K562 (cell line): ENCODE measurements around the gene ZFPM1. TPM values are rescaled to one million over a fixed set of nuclear protein-coding genes. Genes with fewer than 3 reads are reported as not detected.

ENCODE experiments used
- ATAC-seq: fragments of 200-7000 bp; cut with Tn5 transposase; 3 replicates; pipeline ENCODE4 v1.9.1; 2020; ENCODE audit warnings: moderate library complexity
- BruUV-seq: library from RNA; stranded (reverse); fragments of 400-500 nt; replicated peaks from 2 replicates; lab custom pipeline; 2021; lab: Mats Ljungman, UMichigan
- CTCF ChIA-PET: fragments of 300-600 bp; formaldehyde crosslinking; extraction: SDS; loops from one replicate; lab custom pipeline; 2021; ENCODE audit warnings: low intra/inter-chr PET ratio; lab: Yijun Ruan, JAX
- POLR2A ChIA-PET: fragments of 300-600, 350-650 bp; sonication (Branson Sonifier 250); formaldehyde crosslinking; extraction: SDS; loops from one replicate; lab custom pipeline; 2021; ENCODE audit warnings: antibody characterized with exemption, inconsistent platforms; lab: Yijun Ruan, JAX
- DNase-seq, 4 experiments: peaks; one replicate each; pipeline versions ENCODE4 v3.0.0 to v3.0.0-alpha.2; 2011 to 2018; ENCODE audit warnings: low spot score in 3 of 4, mixed read lengths in 3 of 4; ENCODE audit errors: extremely low read depth in 1 of 4
- FAIRE-seq: peaks from 2 replicates; lab custom pipeline; 2011; peaks lifted over from hg19 to GRCh38; lab: Jason Lieb, UNC
- H2AFZ ChIP-seq: 2 replicates; pipeline ENCODE4 v1.6.0; 2011; ENCODE audit warnings: low read depth, low read length, control low read depth, inconsistent platforms
- H3K27ac ChIP-seq: fragments of 200-600 bp; 3 replicates; pipeline ENCODE4 v1.8.0; 2011; ENCODE audit warnings: low read depth, mild to moderate bottlenecking, control low read depth, inconsistent platforms, low read length, moderate library complexity, mixed read lengths; ENCODE audit errors: extremely low read depth
- H3K27me3 ChIP-seq, 2 experiments: fragments of 300-600 bp in 1 of 2; 2 replicates in 1 of 2; 3 replicates in 1 of 2; pipeline versions ENCODE4 v1.6.0 to v1.8.0; 2011; ENCODE audit warnings: inconsistent platforms in 2 of 2, low read length in 2 of 2, mild to moderate bottlenecking in 1 of 2, mixed read lengths in 1 of 2, moderate library complexity in 1 of 2; ENCODE audit not compliant: control insufficient read depth in 2 of 2, insufficient read depth in 2 of 2
- H3K36me3 ChIP-seq: fragments of 300-600 bp; 3 replicates; pipeline ENCODE4 v1.8.0; 2011; ENCODE audit warnings: mild to moderate bottlenecking, low read length, inconsistent platforms; ENCODE audit not compliant: control insufficient read depth, insufficient read depth
- H3K4me1 ChIP-seq, 2 experiments: fragments of 200-600 bp in 1 of 2; replicated peaks in 1 of 2; 2 replicates in 1 of 2; 3 replicates in 1 of 2; pipeline versions ENCODE4 v1.5.1 to v1.8.0; 2011; ENCODE audit warnings: inconsistent platforms in 2 of 2, low read length in 2 of 2, mild to moderate bottlenecking in 1 of 2, mixed read lengths in 1 of 2, moderate library complexity in 1 of 2; ENCODE audit not compliant: control insufficient read depth in 2 of 2, insufficient read depth in 2 of 2
- H3K4me2 ChIP-seq: 2 replicates; pipeline ENCODE4 v1.6.1; 2011; ENCODE audit warnings: low read length, control low read depth, inconsistent platforms, mixed read lengths; ENCODE audit not compliant: insufficient read depth
- H3K4me3 ChIP-seq: fragments of 200-600 bp; sonication (generic), shearing (Covaris generic); 2 replicates; pipeline ENCODE4 v1.5.1; 2016; ENCODE audit warnings: control low read depth, inconsistent platforms
- H3K79me2 ChIP-seq: fragments of 200-600 bp; 3 replicates; pipeline ENCODE4 v1.8.0; 2011; ENCODE audit warnings: low read length, inconsistent platforms; ENCODE audit not compliant: control insufficient read depth, insufficient read depth
- H3K9ac ChIP-seq, 2 experiments: 2 replicates each; pipeline versions ENCODE4 v1.6.0 to v1.6.1; 2011; ENCODE audit warnings: low read depth in 2 of 2, low read length in 2 of 2, control low read depth in 1 of 2, inconsistent platforms in 1 of 2, mild to moderate bottlenecking in 1 of 2, mixed read lengths in 1 of 2; ENCODE audit not compliant: insufficient read depth in 1 of 2
- H3K9me1 ChIP-seq: one replicate; pipeline ENCODE4 v1.6.0; 2011; ENCODE audit warnings: inconsistent platforms, mild to moderate bottlenecking, low read length, moderate library complexity; ENCODE audit not compliant: control insufficient read depth, insufficient read depth
- H3K9me3 ChIP-seq: replicated peaks from 2 replicates; pipeline ENCODE4 v1.5.1; 2011; ENCODE audit warnings: low read depth, low read length, inconsistent platforms; ENCODE audit not compliant: control insufficient read depth, insufficient read depth
- H4K20me1 ChIP-seq: replicated peaks from 2 replicates; pipeline ENCODE4 v1.6.1; 2011; ENCODE audit warnings: low read length, inconsistent platforms, mixed read lengths; ENCODE audit not compliant: control insufficient read depth, insufficient read depth
- RAD21 ChIP-seq, 2 experiments: fragments of 250-450 bp in 1 of 2; fragments of 450-650 bp in 1 of 2; sonication (Bioruptor Pico) in 1 of 2; formaldehyde crosslinking in 1 of 2; IDR thresholded peaks in 1 of 2; conservative IDR thresholded peaks in 1 of 2; 2 replicates each; pipeline versions ENCODE4 v1.4.0 to v1.8.0; 2020 to 2022; ENCODE audit warnings: mild to moderate bottlenecking in 2 of 2, moderate library complexity in 1 of 2
- WGBS: fragments of 100-300 bp; shearing (Covaris generic); methylation state at CpG from one replicate; pipeline ENCODE4 v1.1.6; 2016; ENCODE audit warnings: low coverage, mixed read lengths; ENCODE audit not compliant: insufficient coverage; ENCODE audit errors: missing lambda C conversion rate; 5-methylcytosine and 5-hydroxymethylcytosine counted together
- in situ Hi-C: fragments of 300-500 bp; cut with MboI; formaldehyde crosslinking; loops from 4 replicates; pipeline ENCODE4 v1.15.0; 2018; ENCODE audit warnings: inconsistent platforms, mixed read lengths
- intact Hi-C: fragments of 100-400 bp; cut with micrococcal nuclease; formaldehyde crosslinking; loops from 2 replicates; pipeline ENCODE4 v1.14.2; 2022
- polyA plus RNA-seq, 8 experiments: library from polyadenylated mRNA; depleted of rRNA in 4 of 8; stranded (reverse) in 5 of 8; unstranded in 3 of 8; fragments of >200 nt; fragmentation: Nextera tagmentation in 2 of 8; fragmentation: Illumina TruSeq in 1 of 8; extraction: Ambion mirVana in 2 of 8; extraction: Trizol in 1 of 8; gene quantifications; 2 replicates each; pipeline versions ENCODE4 v1.2.1 to v1.2.3, GENCODE V29; 2011 to 2014; ENCODE audit warnings: inconsistent platforms in 1 of 8, missing spikeins in 1 of 8
- total RNA-seq, 7 experiments: library from RNA; depleted of rRNA in 6 of 7; stranded (reverse); fragments of >200 nt in 6 of 7; fragmentation: Illumina TruSeq in 2 of 7; extraction: Trizol in 2 of 7; gene quantifications; 2 replicates each; pipeline versions ENCODE4 v1.2.1 to v1.2.3, GENCODE V29; 2011 to 2021; ENCODE audit warnings: low replicate concordance in 1 of 7
- TF ChIP-seq, protein P1 (sequence below): fragments of 200-600 bp; sonication (generic); IDR thresholded peaks from one replicate; pipeline ENCODE4 v1.6.1; 2012; ENCODE audit warnings: mild to moderate bottlenecking, low read depth, low read length, inconsistent platforms
- TF ChIP-seq, protein P2 (sequence below), 3 experiments: IDR thresholded peaks in 2 of 3; conservative IDR thresholded peaks in 1 of 3; 2 replicates each; pipeline ENCODE4 v1.5.1; 2011 to 2012; ENCODE audit warnings: low read length in 3 of 3, mild to moderate bottlenecking in 3 of 3, control low read depth in 2 of 3, improper control_type of control experiment in 1 of 3, inconsistent platforms in 1 of 3, low read depth in 1 of 3, mixed read lengths in 1 of 3, moderate library complexity in 1 of 3; ENCODE audit not compliant: insufficient read depth in 2 of 3
- TF ChIP-seq, protein P3 (sequence below): sonication (generic); formaldehyde crosslinking; IDR thresholded peaks from 2 replicates; pipeline ENCODE4 v1.8.1; 2023; ENCODE audit warnings: mild to moderate bottlenecking, missing genetic modification reagents

ZFPM1 gene
- total and polyA plus RNA-seq, 9 of the 15 experiments (the other 6 are each of a cell fraction or from before 2014, with no cell fraction given), result 0.03 to 35.9 (median 1.4) TPM

DNA sequence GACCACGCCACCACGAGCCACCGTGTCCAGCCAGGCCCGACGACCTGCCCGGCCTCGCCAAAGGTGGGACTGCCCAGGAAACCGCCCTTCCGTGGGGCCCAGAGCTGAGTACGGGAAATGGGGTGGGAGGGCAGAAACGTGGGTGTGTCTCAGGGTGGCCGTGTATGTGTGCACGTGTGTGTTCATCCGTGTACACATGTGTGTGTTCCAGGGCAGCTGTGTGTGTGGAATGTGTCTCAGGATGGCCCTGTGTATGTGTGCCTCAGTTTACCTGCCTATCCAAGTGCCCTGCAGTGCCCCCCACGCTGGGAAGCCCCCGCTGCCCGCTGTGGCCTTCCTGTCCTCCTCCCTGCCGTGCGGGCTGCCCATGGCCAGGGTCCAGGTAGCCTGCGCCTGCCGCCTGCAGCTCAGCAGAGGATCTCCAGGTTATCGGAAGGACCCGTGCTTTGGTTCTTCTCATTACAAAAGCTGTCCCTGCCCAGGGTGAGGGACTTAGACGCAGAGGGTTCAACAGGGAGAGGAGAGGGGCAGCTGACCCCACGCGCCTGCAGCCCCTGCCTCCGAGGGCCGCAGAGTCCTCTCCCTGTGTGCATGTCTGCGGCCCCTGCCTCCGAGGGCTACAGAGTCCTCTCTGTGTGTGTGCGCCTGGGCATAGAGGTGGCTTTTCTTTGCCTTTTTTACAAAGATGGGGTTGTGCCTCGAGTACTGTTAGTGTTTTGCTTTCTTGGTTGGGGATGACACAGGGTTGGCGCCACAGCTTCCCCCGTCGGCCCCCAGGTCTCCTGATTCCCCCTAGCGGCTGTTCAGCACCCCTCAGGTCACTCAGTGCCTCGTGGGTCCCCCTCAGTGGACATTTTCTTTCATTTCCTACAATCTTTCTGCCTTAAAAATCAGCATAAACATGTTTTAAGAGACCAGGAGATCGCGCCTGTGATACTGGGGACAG lies 46.7 kb upstream of the ZFPM1 start:
- H3K79me2 ChIP-seq, result no peaks in the 10 kb centered on the region
- ChIA-PET CTCF (no interaction called here), POLR2A (interaction anchor here (0.5 to 0.9 kb wide), 6 partner anchors 9 to 378 kb away, joined by 3 to 4 read pairs (median 3); no protein-coding TSS in a partner anchor)
- H3K9me1 ChIP-seq, result no peaks in the 10 kb centered on the region
- peaks cover 0 to 55% of the 10 kb centered on the region in 2 experiments; a peak in 3 of 5 replicates for H3K4me1 ChIP-seq
- no peaks in the 10 kb centered on the region for H3K9me3 ChIP-seq
- no peak overlapping the region for H3K4me3 ChIP-seq
- BruUV-seq, result no TSS peak
- WGBS, result 27% methylated on average over 35 of the region's 39 CpGs
- ATAC-seq (peak; percentile 80), DNase-seq (peak; percentile 49 to 84 (median 77)), FAIRE-seq (no peak)
- H3K4me2 ChIP-seq, result no peak overlapping the region
- intact Hi-C loops (loop anchor here (10.0 kb wide), 1 partner anchor 122 kb away; no protein-coding TSS in a partner anchor), in situ Hi-C loops (no loop called here)
- no peak overlapping the region for H2AFZ ChIP-seq
- H3K36me3 ChIP-seq, result no peaks in the 10 kb centered on the region
- peaks cover 12% of the 10 kb centered on the region; the same call in 1 of the 2 replicates for H4K20me1 ChIP-seq
- H3K9ac ChIP-seq, result no peak overlapping the region
- H3K27ac ChIP-seq, result no peak overlapping the region
- peaks cover 10 to 47% of the 10 kb centered on the region in 2 experiments for H3K27me3 ChIP-seq
- TF ChIP-seq, protein P1, sequence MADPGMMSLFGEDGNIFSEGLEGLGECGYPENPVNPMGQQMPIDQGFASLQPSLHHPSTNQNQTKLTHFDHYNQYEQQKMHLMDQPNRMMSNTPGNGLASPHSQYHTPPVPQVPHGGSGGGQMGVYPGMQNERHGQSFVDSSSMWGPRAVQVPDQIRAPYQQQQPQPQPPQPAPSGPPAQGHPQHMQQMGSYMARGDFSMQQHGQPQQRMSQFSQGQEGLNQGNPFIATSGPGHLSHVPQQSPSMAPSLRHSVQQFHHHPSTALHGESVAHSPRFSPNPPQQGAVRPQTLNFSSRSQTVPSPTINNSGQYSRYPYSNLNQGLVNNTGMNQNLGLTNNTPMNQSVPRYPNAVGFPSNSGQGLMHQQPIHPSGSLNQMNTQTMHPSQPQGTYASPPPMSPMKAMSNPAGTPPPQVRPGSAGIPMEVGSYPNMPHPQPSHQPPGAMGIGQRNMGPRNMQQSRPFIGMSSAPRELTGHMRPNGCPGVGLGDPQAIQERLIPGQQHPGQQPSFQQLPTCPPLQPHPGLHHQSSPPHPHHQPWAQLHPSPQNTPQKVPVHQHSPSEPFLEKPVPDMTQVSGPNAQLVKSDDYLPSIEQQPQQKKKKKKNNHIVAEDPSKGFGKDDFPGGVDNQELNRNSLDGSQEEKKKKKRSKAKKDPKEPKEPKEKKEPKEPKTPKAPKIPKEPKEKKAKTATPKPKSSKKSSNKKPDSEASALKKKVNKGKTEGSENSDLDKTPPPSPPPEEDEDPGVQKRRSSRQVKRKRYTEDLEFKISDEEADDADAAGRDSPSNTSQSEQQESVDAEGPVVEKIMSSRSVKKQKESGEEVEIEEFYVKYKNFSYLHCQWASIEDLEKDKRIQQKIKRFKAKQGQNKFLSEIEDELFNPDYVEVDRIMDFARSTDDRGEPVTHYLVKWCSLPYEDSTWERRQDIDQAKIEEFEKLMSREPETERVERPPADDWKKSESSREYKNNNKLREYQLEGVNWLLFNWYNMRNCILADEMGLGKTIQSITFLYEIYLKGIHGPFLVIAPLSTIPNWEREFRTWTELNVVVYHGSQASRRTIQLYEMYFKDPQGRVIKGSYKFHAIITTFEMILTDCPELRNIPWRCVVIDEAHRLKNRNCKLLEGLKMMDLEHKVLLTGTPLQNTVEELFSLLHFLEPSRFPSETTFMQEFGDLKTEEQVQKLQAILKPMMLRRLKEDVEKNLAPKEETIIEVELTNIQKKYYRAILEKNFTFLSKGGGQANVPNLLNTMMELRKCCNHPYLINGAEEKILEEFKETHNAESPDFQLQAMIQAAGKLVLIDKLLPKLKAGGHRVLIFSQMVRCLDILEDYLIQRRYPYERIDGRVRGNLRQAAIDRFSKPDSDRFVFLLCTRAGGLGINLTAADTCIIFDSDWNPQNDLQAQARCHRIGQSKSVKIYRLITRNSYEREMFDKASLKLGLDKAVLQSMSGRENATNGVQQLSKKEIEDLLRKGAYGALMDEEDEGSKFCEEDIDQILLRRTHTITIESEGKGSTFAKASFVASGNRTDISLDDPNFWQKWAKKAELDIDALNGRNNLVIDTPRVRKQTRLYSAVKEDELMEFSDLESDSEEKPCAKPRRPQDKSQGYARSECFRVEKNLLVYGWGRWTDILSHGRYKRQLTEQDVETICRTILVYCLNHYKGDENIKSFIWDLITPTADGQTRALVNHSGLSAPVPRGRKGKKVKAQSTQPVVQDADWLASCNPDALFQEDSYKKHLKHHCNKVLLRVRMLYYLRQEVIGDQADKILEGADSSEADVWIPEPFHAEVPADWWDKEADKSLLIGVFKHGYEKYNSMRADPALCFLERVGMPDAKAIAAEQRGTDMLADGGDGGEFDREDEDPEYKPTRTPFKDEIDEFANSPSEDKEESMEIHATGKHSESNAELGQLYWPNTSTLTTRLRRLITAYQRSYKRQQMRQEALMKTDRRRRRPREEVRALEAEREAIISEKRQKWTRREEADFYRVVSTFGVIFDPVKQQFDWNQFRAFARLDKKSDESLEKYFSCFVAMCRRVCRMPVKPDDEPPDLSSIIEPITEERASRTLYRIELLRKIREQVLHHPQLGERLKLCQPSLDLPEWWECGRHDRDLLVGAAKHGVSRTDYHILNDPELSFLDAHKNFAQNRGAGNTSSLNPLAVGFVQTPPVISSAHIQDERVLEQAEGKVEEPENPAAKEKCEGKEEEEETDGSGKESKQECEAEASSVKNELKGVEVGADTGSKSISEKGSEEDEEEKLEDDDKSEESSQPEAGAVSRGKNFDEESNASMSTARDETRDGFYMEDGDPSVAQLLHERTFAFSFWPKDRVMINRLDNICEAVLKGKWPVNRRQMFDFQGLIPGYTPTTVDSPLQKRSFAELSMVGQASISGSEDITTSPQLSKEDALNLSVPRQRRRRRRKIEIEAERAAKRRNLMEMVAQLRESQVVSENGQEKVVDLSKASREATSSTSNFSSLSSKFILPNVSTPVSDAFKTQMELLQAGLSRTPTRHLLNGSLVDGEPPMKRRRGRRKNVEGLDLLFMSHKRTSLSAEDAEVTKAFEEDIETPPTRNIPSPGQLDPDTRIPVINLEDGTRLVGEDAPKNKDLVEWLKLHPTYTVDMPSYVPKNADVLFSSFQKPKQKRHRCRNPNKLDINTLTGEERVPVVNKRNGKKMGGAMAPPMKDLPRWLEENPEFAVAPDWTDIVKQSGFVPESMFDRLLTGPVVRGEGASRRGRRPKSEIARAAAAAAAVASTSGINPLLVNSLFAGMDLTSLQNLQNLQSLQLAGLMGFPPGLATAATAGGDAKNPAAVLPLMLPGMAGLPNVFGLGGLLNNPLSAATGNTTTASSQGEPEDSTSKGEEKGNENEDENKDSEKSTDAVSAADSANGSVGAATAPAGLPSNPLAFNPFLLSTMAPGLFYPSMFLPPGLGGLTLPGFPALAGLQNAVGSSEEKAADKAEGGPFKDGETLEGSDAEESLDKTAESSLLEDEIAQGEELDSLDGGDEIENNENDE, result no peak
- TF ChIP-seq, protein P2, sequence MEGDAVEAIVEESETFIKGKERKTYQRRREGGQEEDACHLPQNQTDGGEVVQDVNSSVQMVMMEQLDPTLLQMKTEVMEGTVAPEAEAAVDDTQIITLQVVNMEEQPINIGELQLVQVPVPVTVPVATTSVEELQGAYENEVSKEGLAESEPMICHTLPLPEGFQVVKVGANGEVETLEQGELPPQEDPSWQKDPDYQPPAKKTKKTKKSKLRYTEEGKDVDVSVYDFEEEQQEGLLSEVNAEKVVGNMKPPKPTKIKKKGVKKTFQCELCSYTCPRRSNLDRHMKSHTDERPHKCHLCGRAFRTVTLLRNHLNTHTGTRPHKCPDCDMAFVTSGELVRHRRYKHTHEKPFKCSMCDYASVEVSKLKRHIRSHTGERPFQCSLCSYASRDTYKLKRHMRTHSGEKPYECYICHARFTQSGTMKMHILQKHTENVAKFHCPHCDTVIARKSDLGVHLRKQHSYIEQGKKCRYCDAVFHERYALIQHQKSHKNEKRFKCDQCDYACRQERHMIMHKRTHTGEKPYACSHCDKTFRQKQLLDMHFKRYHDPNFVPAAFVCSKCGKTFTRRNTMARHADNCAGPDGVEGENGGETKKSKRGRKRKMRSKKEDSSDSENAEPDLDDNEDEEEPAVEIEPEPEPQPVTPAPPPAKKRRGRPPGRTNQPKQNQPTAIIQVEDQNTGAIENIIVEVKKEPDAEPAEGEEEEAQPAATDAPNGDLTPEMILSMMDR (IDR thresholded peaks at IDR 0.05 in 2 of 3, conservative IDR thresholded peaks at IDR 0.05 in 1 of 3; ENCODE audit: insufficient read depth in 2 of 3, low read depth in 1 of 3, low read length in 3 of 3), result peak; percentile 69 to 72 (median 70)
- TF ChIP-seq, protein P3, sequence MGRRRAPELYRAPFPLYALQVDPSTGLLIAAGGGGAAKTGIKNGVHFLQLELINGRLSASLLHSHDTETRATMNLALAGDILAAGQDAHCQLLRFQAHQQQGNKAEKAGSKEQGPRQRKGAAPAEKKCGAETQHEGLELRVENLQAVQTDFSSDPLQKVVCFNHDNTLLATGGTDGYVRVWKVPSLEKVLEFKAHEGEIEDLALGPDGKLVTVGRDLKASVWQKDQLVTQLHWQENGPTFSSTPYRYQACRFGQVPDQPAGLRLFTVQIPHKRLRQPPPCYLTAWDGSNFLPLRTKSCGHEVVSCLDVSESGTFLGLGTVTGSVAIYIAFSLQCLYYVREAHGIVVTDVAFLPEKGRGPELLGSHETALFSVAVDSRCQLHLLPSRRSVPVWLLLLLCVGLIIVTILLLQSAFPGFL (CRISPR knock-in tag), result no peak
- TF ChIP-seq RAD21 (CRISPR knock-in tag; conservative IDR thresholded peaks at IDR 0.05 in 1 of 2, IDR thresholded peaks at IDR 0.05 in 1 of 2), result peak; percentile 21 to 66; a peak in 2 of 4 replicates
